GM12891 (cell line): ENCODE results near the gene MAD1L1.

Experiments
- POLR2A ChIP-seq: IDR thresholded peaks from 2 replicates; pipeline ENCODE4 v1.6.1; 2011; ENCODE audit warnings: low read depth, low read length, control low read depth
- POLR2AphosphoS5 ChIP-seq: IDR thresholded peaks from 2 replicates; pipeline ENCODE4 v1.6.1; 2011; ENCODE audit warnings: low read depth, low read length, control low read depth

DNA sequence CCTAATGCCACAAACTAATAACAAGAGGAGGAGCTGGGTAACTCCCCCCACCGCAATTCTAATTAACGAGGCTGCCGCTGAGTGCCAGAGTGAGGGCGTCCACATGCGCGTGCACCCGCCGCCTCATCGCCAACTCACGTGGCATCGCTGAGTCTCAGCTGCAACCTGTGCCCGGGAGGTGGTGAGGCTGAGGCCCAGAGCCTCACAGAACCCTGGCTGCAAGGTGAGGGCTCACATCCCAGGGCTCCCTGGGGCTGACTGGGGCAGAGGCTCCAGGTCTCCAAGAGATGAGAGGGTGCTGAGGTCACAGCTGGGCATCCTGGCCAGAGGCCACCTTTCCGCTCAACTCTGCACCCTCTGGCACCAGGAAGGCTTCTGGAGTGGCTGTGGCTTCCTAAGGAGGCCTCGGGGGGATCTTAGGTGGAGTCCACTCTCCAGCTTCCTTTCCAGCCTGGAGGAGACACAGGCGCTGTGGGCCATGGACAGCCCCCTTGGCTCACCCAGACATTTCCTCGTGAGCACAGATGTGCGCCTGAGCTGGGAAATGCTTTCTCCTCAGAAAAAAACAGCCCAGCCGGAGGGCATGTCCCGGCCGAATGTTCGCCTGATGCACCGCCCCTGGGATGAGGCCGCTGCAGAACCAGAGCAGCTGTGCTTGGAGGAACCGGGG is 242.6 kb downstream of the MAD1L1 start:
- TF ChIP-seq POLR2AphosphoS5 (no peak), POLR2A (no peak)
